Renal cortex interstitium (tissue), 11 donors: ENCODE results near the gene RREB1. TPM values are rescaled to one million over a fixed set of nuclear protein-coding genes. Genes with fewer than 3 reads are reported as not detected.
"Not testable (repeated sequence)": the region's sequence is repeated elsewhere in the genome, so short reads cannot be mapped to it uniquely, and the experiment has no call there.

Experiments used
- DNase-seq, 11 donors: peaks; one replicate each; pipeline ENCODE4 v3.0.0-alpha.2; 2013; ENCODE audit warnings: low read depth in 9 of 11, low spot score in 4 of 11; ENCODE audit errors: extremely low read depth in 1 of 11
- polyA plus RNA-seq, 3 donors: library from polyadenylated mRNA; unstranded; fragments of 120-200 nt; gene quantifications; one replicate each; pipeline ENCODE4 v1.2.1, GENCODE V29; 2013; ENCODE audit not compliant: insufficient read length in 3 of 3

The RREB1 gene
- polyA plus RNA-seq, 3 donors, result 22.9 to 29.4 (median 23.0) TPM

DNA sequence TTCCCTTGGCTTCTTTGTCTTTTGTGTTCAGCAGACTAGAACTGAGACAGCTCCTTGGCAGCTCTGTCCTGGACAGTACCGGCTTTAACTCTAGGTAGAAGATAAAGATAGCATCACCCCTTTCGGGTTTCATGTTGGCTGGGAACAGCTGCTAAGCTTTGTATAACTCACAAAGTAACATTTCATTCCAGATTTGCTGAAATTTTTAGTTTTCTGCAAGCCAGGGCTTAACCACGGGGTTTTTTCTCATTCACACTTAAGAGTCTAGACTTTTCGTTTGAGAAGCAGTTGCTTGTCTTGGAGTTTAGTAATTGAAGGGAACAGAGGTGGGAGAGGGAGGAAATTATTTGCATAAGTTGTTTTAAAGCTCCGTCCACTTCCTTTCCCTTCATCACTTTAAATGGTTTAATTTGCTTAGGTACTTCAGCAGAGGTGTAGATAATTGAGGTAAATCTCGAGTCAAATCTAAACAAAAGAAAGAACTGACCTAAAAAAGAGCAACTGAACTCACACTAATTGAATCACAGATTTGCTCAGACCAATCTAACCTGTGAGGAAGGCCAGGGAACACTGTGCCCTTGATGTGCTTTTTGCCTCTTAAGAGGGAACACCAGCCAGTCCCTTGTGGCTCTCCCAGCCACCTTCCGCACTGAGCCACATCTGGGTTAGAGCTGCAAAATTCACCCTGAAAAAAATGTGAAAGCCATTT, 48.3 kb downstream of the RREB1 start:
- no peak for DNase-seq

DNA sequence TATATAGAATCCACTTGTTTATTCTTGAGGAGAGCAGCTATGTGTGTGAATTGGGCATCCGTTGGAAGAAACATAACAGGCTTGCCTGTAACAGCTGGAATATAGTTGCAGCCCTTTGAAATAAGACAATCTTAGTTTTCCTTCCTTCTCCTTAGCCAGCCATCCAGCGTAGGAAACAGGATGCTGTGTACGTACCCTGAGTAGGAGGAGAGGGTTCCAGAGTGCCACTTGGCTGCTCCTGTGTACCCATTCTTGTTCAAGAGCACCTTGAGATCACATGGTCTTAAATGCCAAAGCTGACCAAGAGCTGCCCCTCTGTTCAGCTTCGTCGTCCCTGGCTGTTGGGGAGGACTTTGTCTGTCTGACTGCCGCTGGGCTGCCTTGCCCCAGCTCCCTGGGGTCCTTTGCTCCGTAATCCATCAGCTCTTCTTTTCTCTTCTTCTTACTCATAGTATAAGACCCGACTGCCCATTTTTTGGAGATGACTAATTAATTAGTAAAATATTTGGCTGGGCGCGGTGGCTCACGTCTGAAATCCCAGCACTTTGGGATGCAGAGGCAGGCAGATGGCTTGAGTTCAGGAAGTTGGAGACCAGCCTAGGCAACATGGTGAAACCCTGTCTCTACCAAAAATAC, 49.0 kb downstream of the RREB1 start:
- no peak for DNase-seq

DNA sequence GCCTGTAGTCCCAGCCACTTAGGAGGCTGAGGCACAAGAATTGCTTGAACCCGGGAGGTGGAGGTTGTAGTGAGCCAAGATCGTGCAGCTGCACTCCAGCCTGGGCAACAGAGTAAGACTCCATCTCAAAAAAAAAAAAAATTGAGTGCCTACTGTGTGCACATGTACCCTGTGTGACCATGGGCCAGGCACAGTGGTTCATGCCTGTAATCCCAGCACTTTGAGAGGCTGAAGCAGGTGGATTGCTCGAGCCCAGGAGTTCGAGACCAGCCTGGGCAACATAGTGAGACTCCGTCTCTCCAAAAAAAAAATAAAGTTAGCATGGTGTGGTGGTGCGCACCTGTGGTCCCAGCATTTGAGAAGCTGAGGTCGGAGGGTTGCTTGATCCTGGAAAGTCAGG, 49.5 kb downstream of the RREB1 start:
- DNase-seq, result not testable (repeated sequence)

DNA sequence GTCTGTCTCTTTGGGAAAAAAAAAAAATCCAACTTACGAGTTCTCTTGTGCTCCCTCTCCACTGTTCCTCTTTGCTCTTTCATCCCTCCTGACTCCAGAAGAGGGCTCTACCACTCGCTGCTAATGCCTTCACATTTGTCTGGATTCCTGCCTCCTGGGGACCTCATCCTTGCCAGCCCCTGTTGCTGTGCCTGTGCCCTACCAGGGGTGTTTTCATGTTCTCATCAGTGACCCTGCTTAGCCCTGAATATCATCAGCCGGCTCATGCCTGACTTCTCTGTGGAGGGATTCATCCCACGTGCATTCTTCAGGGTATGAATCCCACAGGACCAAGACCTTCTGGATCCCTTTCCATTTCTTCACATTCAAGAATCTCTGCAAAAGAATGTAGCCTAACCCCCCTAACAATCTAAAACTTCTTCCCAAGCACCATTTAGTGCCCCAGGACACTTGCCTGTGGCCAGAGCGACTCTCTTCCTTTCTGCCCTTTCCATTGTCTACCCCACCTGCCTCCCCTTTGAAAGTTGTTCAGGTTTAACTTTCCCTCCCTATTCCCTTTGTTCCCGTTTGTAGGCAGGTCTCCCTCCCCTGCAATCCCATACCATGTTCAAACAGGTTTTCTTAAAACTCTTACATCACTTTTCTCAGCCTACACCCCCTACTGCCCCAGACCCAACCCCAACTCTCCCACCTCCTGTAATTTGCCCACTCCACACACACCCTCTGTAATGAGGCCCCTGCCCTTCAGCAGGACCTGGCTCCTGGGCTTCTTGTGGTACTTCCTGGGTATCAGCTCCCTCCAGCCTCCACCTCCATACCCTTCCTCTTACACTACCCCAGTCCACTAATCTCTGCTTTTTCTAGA, 50.2 kb downstream of the RREB1 start:
- no peak for DNase-seq

DNA sequence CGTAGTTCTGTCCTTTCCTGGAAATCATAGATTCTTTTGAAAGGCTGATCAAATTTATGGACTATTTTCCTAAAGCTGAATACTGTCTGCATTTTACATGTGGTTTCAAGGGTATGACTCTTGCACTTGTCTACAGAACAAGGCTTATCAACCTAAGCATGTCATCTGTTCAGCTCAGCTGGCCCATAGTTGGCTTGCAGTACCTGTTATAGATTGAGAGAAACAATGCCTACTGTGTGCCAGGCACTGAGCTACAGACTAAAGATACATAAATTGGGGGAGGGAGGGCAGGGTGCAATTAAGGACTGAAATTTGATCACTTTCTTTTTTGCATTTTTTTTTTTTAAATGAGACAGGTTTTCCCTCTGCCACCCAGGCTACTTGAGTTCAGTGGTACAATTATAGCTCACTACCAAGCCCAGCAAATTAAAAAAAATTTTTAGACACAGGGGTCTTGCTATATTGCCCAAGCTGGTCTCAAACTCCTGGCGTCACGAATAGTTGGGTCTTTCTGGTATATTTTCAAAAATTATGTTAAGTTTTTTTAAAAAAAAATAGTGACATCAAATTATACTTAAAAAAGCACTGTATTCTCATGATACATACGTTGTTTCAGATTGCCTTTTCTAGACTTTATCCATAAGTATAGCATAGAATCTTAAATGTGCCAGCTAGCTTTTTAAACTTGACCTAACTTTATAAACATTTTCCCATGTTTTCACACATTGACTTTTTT, 52.2 kb downstream of the RREB1 start:
- DNase-seq, result no peak

DNA sequence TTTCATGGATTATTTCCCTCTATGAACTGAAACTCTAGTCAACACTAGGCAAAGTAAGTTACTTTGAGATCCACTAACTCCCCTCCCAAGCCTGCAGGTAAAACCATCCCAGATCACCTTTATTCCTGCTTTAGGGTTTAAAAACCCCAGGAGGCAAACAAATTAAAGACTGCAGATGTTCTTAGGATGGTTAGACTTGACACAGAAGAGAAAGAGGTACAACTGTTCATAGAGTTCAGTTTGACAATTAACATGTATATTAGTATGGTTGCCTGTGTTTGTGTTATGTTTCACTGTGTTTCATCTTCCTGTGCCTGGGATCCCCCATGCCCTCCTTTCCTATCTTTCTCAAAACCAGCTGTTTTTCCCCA, 53.5 kb downstream of the RREB1 start:
- DNase-seq, result no peak

DNA sequence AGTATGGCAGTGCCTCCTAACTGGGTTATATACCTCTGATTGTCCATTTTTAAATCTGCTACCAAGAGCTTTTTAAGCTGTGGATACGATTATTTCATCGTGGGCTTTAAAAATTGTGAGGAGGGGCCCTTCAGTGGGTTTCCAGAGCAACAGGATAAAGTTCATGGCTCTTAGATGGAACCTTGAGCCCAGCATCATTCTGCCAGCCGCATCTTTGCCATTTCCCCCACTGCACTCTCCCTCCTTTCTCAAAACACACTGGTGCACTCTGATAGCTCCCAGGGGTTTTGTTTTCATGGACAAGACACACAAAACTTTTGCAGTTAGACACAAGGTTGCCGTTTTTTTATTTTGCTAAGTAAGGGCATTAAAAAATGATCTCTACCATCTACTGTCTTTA, 54.1 kb downstream of the RREB1 start:
- DNase-seq, result no peak

DNA sequence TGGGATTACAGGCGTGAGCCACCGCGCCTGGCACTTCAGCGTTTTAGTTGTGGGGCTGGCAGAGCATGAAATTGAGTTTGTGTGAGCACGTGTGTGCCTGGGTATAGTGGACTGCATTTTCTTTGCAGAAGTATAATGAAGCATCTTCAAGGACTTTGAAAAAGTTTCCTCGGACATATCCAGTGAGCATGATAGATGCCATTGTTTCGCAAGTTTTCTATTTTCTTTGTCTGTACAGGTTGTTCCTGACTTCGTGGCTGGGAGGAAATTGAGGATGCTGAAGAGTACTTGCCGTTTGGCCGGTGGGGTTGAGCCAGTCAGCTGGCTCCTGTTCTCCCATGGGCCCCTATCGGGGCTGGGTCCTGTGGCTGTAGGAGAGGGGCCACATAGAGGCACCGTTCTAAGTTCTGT, 55.9 kb downstream of the RREB1 start:
- DNase-seq, result no peak

DNA sequence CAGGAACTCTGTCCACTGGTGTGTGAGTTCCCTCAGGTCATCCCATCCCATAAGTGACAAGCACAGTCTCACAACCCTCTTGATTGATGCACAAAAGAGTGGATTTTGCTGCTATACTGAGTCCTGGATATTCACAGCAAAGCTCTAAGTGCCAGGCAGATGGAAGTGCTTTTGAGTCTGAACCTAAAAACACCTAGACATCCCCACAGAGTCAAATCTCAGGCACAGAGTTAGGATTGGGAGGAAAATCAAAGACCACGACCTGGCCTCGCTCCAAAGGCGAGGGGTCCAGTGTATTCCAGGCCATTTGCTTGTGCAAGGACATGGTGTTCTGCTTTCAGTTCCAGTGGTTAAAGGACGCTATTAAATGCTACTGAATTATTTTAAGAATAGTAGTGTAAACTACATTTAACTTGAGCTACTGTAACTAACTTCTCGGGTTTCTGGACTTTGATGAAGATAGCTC, 56.8 kb downstream of the RREB1 start:
- DNase-seq, result no peak

DNA sequence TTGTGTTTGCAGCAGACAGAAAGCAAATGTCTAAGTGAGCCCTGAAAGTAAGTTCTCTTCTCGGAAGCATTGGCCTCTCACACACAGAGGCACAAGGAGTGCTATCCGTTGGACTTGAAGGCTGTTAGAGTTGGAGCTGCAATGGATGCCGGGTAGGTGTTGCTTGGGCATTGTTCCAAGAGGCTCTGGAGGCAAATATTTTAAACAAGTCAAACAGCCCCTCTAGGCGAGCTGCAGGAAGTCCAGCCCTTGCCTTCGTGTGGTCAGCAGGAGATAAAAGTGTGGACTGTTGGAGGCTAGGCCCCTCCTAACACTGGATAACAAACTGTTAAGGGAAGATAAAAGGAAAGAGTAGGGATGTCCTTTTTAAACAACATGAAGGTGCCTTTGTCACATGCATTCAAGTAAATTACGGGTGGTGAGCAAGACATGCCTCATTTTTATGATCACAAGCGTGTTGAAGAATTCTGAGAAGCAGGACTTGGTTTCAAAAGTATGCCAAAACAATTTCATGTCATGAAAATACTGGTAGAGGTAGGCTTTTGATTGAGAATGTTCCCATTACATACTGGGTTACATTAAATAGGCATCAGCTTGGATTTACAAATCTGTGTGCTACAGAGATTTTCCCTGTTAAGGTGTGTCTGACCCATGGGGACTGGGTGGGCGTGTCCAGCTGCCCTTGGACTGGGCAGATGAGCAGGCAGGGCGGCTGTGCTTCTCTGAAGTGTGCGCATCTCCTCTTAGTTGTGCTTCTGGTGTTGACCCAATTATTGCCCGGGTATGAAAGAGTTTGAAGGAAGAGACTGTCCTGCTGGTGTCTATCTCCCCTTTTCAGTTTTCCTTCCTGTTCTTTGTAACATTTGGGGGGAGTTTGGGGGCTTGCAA, 57.5 kb downstream of the RREB1 start:
- no peak for DNase-seq

DNA sequence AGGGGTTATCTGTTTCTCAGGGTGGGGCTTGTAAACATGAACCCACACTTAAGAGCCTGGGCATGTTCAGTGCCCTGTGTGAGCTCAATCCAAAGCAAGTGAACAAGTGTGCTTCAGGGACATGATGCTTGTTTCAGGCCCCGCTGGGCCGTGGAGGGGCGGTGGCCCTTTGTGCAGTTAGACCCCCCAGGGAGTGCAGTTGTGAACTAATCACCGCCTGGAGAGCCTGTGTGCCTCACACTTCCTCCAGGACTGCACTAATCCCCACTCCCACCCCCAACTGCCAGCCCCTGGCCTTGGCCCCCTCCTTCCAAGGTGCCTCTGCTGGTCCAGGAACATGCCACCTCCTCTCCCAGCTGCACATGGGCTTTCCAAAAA, 58.1 kb downstream of the RREB1 start:
- DNase-seq, result no peak

DNA sequence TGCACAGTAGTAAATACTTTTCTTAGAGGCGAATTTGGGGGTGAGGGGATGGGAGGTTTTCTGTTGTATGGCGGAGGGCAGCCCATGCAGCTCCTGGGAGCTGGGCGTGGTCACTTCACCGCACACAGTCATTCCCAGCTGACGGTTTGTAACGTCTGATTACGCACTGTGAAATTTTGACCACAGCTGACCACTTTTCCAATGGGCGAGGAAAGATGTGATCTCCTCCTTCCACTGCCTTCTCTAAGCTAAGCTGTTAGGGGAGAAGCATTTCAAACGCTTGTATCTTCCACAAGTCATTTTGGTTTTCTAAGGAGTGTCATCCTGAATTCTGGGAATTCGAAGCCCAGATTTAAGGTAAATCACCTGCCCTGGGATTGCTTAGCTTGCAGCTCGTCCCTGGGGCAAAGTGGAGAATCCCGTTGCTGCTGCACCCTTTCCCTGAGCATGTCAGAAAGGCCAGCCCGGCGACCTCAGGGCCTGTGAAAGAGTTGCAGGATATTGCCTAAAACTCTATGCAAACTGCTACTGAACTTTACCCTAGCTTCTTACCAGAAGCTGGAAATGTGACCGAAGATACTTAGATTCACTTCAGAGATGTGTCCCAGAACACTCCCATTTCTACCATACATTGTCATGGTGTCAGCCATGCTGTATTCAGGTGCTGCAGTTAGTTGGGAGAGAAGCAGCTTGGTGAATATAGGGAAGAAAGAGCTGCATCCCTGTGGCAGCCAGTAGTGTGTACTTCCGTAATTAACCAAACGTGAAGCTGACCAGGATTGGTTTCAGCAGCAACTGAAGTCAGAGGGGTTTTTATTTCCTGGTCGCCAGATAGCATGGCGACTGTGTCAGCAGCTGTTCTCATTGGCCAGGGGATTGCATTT, 58.9 kb downstream of the RREB1 start:
- no peak for DNase-seq

DNA sequence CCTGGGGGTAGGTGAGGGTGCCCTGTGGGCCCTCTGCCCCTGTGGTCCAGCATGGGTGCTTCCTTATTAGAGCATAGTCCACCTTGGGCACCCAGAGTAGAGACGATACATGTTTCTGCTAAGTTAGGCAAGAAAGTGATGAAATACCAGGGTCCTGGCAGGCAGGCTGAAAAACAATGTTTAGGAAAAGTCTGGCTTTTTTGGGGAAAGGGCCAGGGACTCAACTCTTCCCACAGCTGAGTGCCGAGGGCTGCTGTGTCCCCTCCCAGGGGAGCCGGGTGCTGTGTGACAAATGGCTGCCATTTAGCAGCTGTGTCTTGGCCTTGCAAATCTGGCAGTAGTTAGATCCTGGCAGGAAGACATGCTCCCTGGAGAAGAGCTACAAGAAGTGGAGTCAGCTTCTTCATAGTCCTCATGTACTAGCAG, 61.5 kb downstream of the RREB1 start:
- DNase-seq, result no peak

DNA sequence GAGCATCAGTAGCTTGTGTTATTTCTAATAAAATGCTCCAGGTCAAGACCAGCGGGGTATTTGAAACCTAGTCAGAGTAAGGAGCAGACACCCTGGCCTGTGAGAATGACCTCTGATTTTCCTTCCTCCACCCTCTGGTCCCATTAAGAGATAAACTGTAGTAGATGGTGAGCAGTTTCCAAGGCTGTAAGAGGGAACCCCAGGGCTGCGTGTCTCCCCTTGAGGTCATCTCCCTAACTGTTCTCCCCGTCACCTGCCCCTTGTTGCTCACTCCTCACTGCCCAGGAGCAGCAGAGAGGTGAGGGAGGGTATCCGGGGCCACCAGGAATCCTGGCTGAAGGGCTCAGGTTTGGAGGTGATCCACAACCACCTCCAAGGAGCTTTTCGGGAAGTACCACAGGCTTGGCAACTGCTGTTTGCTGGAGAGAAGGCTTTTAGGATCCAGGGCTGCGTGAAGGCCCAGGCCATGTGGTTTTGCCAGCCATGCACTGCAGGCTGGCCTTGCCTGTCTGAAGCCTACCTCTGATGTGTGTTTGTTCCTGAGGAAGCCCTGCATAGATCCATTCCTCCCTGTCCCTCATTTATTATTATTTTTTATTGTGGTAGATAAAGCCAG, 62.5 kb downstream of the RREB1 start:
- no peak for DNase-seq

DNA sequence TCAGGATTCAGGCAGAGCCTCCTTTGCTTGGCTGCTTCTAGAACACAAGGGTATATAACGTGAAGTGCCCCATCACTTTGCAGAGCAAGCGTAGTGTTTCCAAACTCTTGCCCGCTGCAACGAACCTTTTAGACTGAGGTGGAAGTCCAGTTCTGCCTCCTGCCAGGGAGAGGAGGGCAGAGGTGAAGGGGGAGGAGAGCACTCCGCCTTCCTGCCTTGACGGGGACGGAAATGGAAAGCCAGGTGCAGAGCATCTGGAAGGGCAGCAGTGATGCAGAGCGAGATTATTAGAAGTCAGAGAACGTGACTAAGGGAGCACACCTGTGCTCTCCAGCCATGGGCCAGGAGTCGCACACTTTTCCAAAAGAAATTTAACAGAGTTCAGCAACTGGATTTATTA, 63.4 kb downstream of the RREB1 start:
- no peak for DNase-seq

DNA sequence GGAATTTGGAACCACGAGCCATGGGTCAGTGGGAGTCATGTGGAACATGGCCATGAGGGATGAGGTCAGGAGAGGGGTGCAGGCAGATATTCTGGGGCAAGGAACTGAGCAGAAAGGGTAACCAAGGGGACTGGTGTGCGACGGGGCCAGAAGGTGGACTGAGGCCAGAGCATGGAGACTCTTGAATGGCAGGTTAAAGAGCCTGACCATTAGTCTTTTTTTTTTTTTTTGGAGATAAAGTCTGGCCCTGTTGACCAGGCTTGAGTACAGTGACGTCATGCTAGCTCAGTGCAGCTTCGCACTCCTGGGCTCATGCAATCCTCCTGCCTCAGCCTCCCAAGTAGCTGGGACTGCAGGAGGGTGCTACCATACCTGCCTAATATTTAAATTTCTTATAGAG, 64.0 kb downstream of the RREB1 start:
- no peak for DNase-seq

DNA sequence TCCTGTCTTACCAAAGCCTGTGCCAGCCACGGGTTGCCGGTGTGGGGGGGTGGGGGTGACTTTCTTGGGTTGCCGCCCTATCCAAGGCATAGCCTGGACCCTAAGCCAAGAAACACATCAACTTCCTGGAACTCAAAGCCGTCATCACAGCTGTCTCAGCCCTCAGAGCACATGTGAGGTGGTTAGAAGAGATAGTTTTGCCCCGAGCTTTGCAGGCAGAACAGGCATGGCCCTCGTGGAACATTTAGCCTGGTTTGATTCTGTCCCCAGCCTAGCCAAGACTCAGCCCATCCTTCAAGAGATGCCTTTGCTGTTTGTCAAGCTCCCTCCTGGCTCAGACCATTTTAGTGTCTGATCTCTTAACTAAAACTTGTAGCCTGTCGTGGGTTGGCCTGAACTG, 64.9 kb downstream of the RREB1 start:
- DNase-seq, result no peak
